ENCODE measurements around the gene ALOX5.

DNA sequence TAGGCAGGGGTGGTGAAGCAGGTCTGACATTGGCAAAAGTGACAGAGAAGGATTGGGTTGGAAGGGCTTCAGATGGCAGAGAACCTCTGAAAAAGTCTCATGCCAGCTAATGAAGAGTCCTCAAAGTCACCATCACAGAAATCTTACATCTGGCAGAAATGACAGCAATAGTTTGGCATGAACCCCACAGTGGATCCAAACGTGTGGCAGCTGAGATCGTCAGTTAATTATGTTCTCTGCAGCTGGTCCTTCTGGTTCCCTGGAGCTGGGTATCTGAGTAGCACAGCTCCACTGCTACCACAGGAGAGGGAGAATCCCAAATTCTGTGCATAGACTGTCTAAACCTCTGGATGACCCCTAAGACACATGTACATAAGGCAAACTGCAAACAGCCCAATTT lies 73.4 kb downstream of the ALOX5 start:
- TF ChIP-seq EZH2phosphoT487 (IDR thresholded peaks at IDR 0.05) = no peak
- TF ChIP-seq, protein P1, sequence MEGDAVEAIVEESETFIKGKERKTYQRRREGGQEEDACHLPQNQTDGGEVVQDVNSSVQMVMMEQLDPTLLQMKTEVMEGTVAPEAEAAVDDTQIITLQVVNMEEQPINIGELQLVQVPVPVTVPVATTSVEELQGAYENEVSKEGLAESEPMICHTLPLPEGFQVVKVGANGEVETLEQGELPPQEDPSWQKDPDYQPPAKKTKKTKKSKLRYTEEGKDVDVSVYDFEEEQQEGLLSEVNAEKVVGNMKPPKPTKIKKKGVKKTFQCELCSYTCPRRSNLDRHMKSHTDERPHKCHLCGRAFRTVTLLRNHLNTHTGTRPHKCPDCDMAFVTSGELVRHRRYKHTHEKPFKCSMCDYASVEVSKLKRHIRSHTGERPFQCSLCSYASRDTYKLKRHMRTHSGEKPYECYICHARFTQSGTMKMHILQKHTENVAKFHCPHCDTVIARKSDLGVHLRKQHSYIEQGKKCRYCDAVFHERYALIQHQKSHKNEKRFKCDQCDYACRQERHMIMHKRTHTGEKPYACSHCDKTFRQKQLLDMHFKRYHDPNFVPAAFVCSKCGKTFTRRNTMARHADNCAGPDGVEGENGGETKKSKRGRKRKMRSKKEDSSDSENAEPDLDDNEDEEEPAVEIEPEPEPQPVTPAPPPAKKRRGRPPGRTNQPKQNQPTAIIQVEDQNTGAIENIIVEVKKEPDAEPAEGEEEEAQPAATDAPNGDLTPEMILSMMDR (IDR thresholded peaks at IDR 0.05) = no peak
- no peak for TF ChIP-seq EZH2 (IDR thresholded peaks at IDR 0.05)
